Colonic mucosa (tissue), 4 donors: Measurements from ENCODE around the gene TLE4. TPM values are rescaled to one million over a fixed set of nuclear protein-coding genes. Genes with fewer than 3 reads are reported as not detected.

Experiments used
- DNase-seq: peaks from one replicate; pipeline ENCODE4 v3.0.0-alpha.2; 2020
- H3K27ac ChIP-seq: fragments of 200-600 bp; one replicate; pipeline ENCODE4 v1.8.0; 2021
- H3K27me3 ChIP-seq: fragments of 200-600 bp; one replicate; pipeline ENCODE4 v1.8.0; 2021
- H3K36me3 ChIP-seq: fragments of 200-600 bp; one replicate; pipeline ENCODE4 v1.8.0; 2021
- H3K4me1 ChIP-seq: fragments of 200-600 bp; one replicate; pipeline ENCODE4 v1.8.0; 2021; ENCODE audit warnings: mild to moderate bottlenecking
- H3K4me3 ChIP-seq: fragments of 200-600 bp; one replicate; pipeline ENCODE4 v1.8.0; 2021
- H3K9ac ChIP-seq, 2 donors: one replicate each; pipeline ENCODE4 v1.7.0; 2013; ENCODE audit warnings: control low read depth in 2 of 2, low read depth in 2 of 2, low read length in 2 of 2
- H3K9me3 ChIP-seq: fragments of 200-600 bp; one replicate; pipeline ENCODE4 v1.8.0; 2021
- CTCF ChIP-seq: fragments of 200-600 bp; IDR thresholded peaks from one replicate; pipeline ENCODE4 v1.8.0; 2022; ENCODE audit warnings: antibody characterized with exemption, mild to moderate bottlenecking
- intact Hi-C: fragments of 100-400 bp; cut with DNase I; formaldehyde crosslinking; loops from one replicate; pipeline ENCODE4 v1.14.1; 2022
- total RNA-seq, 2 donors: library from RNA; stranded (reverse); fragmentation: NEBNext Ultra II Directional in 1 of 2; extraction: Animal tissue kit (Norgen Biotek cat#: 25700) in 1 of 2; gene quantifications; one replicate each; pipeline ENCODE4 v1.2.1, GENCODE V29; 2021
- donor health status: healthy.
- donor health status: DM: no; HTN: no; CAD: no.
- donor health status: DM: no; HTN: no; CAD: no.

TLE4 gene
- total RNA-seq, 2 donors from 2014 or later: 8.0 to 17.6 TPM

- Histone ChIP-seq H3K27ac (peak overlapping the region; percentile 98), H3K4me1 (no peaks in the 10 kb centered on the region), H3K4me3 (peak overlapping the region; percentile 93), H3K36me3 (no peaks in the 10 kb centered on the region), H3K9me3 (no peaks in the 10 kb centered on the region), H3K27me3 (peaks cover 9% of the 10 kb centered on the region), H3K9ac (peak overlapping the region; percentile 84 to 88)
- intact Hi-C loops: no loop called here
- no peak for TF ChIP-seq CTCF
- DNase-seq: peak; percentile 50
Observed at GRCh38 chr9:79572608-79573411, 1.0 kb downstream of the TLE4 start.

- DNase-seq: peak; percentile 39
- Histone ChIP-seq H3K4me3 (peak overlapping the region; percentile 93), H3K36me3 (no peaks in the 10 kb centered on the region), H3K9me3 (no peaks in the 10 kb centered on the region), H3K4me1 (no peaks in the 10 kb centered on the region), H3K27me3 (peaks cover 9% of the 10 kb centered on the region), H3K27ac (peak overlapping the region; percentile 98), H3K9ac (peak overlapping the region; percentile 84 to 88)
- intact Hi-C loops: no loop called here
- TF ChIP-seq CTCF: no peak
Observed at GRCh38 chr9:79573412-79573923, 1.7 kb downstream of the TLE4 start.

GRCh38 chr9:79574136-79574535, 2.4 kb downstream of the TLE4 start:
- H3K4me3 ChIP-seq: peak overlapping the region; percentile 93
- H3K27ac ChIP-seq: no peak overlapping the region
- intact Hi-C loops: no loop called here
- no peaks in the 10 kb centered on the region for H3K36me3 ChIP-seq
- H3K4me1 ChIP-seq: no peaks in the 10 kb centered on the region
- no peak for DNase-seq
- peaks cover 9% of the 10 kb centered on the region for H3K27me3 ChIP-seq
- H3K9ac ChIP-seq: peak overlapping the region; percentile 3 to 84
- no peaks in the 10 kb centered on the region for H3K9me3 ChIP-seq
- TF ChIP-seq CTCF: no peak

GRCh38 chr9:79574781-79575180, 3.0 kb downstream of the TLE4 start:
- H3K4me3 ChIP-seq: peak overlapping the region; percentile 93
- intact Hi-C loops: no loop called here
- no peaks in the 10 kb centered on the region for H3K36me3 ChIP-seq
- no peaks in the 10 kb centered on the region for H3K9me3 ChIP-seq
- DNase-seq: no peak
- no peak overlapping the region for H3K27ac ChIP-seq
- H3K9ac ChIP-seq: no peak overlapping the region
- H3K27me3 ChIP-seq: peaks cover 9% of the 10 kb centered on the region
- H3K4me1 ChIP-seq: no peaks in the 10 kb centered on the region
- TF ChIP-seq CTCF: no peak

- no peak for DNase-seq
- H3K4me3 ChIP-seq: no peak overlapping the region
- no peaks in the 10 kb centered on the region for H3K4me1 ChIP-seq
- H3K36me3 ChIP-seq: no peaks in the 10 kb centered on the region
- no peaks in the 10 kb centered on the region for H3K9me3 ChIP-seq
- H3K9ac ChIP-seq: no peak overlapping the region
- peaks cover 3% of the 10 kb centered on the region for H3K27me3 ChIP-seq
- intact Hi-C loops: no loop called here
- TF ChIP-seq CTCF: no peak
- no peak overlapping the region for H3K27ac ChIP-seq
Observed at GRCh38 chr9:79575547-79575946, 3.8 kb downstream of the TLE4 start.
